Natural killer cell (primary cell): ENCODE results near the gene ACRBP. TPM values are rescaled to one million over a fixed set of nuclear protein-coding genes. Genes with fewer than 3 reads are reported as not detected.

Source experiments
- ATAC-seq, 3 donors: fragments of 150-1000 bp in 2 of 3; fragments of 200-7000 bp in 1 of 3; cut with Tn5 transposase; 1 replicate in 1 of 3; 2 replicates in 2 of 3; pipeline ENCODE4 v1.10.0; 2021; ENCODE audit warnings: mild to moderate bottlenecking in 2 of 3, moderate library complexity in 2 of 3
- DNase-seq, 2 donors: peaks; one replicate each; pipeline versions ENCODE4 v3.0.0 to v3.0.0-alpha.2; 2013 to 2021; ENCODE audit warnings: mixed read lengths in 1 of 2
- H3K27ac ChIP-seq: one replicate; pipeline ENCODE4 v1.5.1; 2013; ENCODE audit warnings: mild to moderate bottlenecking, low read length
- H3K27me3 ChIP-seq: one replicate; pipeline ENCODE4 v1.6.1; 2013; ENCODE audit warnings: low read length; ENCODE audit not compliant: control insufficient read depth, insufficient read depth
- H3K36me3 ChIP-seq: one replicate; pipeline ENCODE4 v1.6.1; 2013; ENCODE audit warnings: low read length; ENCODE audit not compliant: control insufficient read depth, insufficient read depth
- H3K4me1 ChIP-seq: one replicate; pipeline ENCODE4 v1.6.1; 2013; ENCODE audit warnings: low read length; ENCODE audit not compliant: control insufficient read depth, insufficient read depth
- H3K4me3 ChIP-seq: one replicate; pipeline ENCODE4 v1.5.1; 2013; ENCODE audit warnings: low read length
- H3K9me3 ChIP-seq: one replicate; pipeline ENCODE4 v1.6.1; 2013; ENCODE audit warnings: low read length; ENCODE audit not compliant: control insufficient read depth, insufficient read depth
- H3K27ac Mint-ChIP-seq, 2 donors: one replicate each; pipeline ENCODE4 v1.8.0; 2022; ENCODE audit warnings: mild to moderate bottlenecking in 2 of 2, mixed read lengths in 2 of 2, moderate library complexity in 1 of 2
- H3K27me3 Mint-ChIP-seq, 2 donors: one replicate each; pipeline ENCODE4 v1.8.0; 2022; ENCODE audit warnings: low read depth in 2 of 2, mixed read lengths in 2 of 2
- H3K36me3 Mint-ChIP-seq: one replicate; pipeline ENCODE4 v1.8.0; 2022; ENCODE audit warnings: mixed read lengths
- H3K4me1 Mint-ChIP-seq, 2 donors: one replicate each; pipeline ENCODE4 v1.8.0; 2022; ENCODE audit warnings: mixed read lengths in 2 of 2
- H3K4me3 Mint-ChIP-seq: one replicate; pipeline ENCODE4 v1.8.0; 2022; ENCODE audit warnings: mild to moderate bottlenecking, moderate library complexity, mixed read lengths
- H3K9me3 Mint-ChIP-seq, 2 donors: one replicate each; pipeline ENCODE4 v1.8.0; 2022; ENCODE audit warnings: mixed read lengths in 2 of 2
- whole genome bisulfite sequencing: methylation state at CpG from one replicate; pipeline ENCODE4 v1.1.7; 2013; ENCODE audit warnings: missing lambda C conversion rate; ENCODE audit not compliant: insufficient coverage; 5-methylcytosine and 5-hydroxymethylcytosine counted together
- intact Hi-C: fragments of 100-400 bp; cut with micrococcal nuclease; formaldehyde crosslinking; loops from one replicate; pipeline ENCODE4 v1.14.2; 2022
- total RNA-seq, 4 donors: library from RNA; stranded (reverse); fragments of 120-200 nt in 1 of 4; gene quantifications; one replicate each; pipeline versions ENCODE4 v1.2.3 to v1.2.4, GENCODE V29; 2013 to 2022
- TF ChIP-seq, protein P1 (sequence below): fragments of 200-600 bp; IDR thresholded peaks from one replicate; pipeline ENCODE4 v1.8.0; 2022; ENCODE audit warnings: antibody characterized with exemption

The ACRBP gene
- total RNA-seq, 3 donors from 2014 or later (not counting 1 experiment from before 2014, with no cell fraction given) = 2.1 to 12.2 (median 4.7) TPM

DNA sequence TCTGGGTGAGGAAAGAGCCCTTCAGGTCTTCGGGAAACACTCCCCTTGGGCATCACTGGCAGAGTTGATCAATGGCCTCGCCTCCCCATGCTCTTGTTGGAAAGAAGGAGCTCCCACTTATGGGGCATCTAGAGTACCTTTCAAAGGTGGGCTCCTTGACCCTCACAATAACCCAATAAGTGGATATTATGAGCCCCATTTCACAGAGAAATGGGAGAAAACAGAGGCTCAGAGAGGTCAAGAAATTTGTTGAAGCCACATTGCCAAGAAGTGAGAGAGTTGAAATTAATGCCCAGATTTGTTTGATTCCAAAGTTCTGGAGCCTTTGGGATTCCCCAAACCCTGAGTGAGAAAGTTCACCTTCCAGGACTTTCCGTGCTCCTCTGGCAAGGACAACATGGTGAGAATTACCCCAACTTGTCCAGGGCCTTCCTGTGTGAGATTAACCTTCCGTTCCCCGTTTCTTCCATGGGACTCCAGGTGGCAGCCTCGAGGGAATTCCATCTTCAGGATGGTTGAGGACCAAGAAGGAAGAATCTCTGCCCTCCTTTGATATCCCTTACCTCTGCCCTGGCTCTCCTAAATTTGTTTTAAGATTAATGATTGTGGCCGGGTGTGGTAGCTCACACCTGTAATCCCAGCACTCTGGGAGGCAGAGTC, 32.6 kb downstream of the ACRBP start:
- TF ChIP-seq, protein P1, sequence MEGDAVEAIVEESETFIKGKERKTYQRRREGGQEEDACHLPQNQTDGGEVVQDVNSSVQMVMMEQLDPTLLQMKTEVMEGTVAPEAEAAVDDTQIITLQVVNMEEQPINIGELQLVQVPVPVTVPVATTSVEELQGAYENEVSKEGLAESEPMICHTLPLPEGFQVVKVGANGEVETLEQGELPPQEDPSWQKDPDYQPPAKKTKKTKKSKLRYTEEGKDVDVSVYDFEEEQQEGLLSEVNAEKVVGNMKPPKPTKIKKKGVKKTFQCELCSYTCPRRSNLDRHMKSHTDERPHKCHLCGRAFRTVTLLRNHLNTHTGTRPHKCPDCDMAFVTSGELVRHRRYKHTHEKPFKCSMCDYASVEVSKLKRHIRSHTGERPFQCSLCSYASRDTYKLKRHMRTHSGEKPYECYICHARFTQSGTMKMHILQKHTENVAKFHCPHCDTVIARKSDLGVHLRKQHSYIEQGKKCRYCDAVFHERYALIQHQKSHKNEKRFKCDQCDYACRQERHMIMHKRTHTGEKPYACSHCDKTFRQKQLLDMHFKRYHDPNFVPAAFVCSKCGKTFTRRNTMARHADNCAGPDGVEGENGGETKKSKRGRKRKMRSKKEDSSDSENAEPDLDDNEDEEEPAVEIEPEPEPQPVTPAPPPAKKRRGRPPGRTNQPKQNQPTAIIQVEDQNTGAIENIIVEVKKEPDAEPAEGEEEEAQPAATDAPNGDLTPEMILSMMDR = no peak
- Mint-ChIP-seq H3K4me3 (peak overlapping the region; percentile 72), H3K27me3 (no peaks in the 10 kb centered on the region), H3K4me1 (peaks cover 26 to 57% of the 10 kb centered on the region in 2 donors), H3K36me3 (peaks cover 7% of the 10 kb centered on the region), H3K9me3 (no peaks in the 10 kb centered on the region), H3K27ac (peak overlapping the region; percentile 90 to 94)
- Histone ChIP-seq H3K9me3 (no peaks in the 10 kb centered on the region), H3K27me3 (no peaks in the 10 kb centered on the region), H3K27ac (peak overlapping the region; percentile 89), H3K4me3 (no peak overlapping the region), H3K4me1 (peaks cover 39% of the 10 kb centered on the region), H3K36me3 (peaks cover 12% of the 10 kb centered on the region)
- ATAC-seq = no peak
- DNase-seq = no peak
- WGBS = 91% methylated on average over 7 of the region's 7 CpGs
- intact Hi-C loops = no loop called here

DNA sequence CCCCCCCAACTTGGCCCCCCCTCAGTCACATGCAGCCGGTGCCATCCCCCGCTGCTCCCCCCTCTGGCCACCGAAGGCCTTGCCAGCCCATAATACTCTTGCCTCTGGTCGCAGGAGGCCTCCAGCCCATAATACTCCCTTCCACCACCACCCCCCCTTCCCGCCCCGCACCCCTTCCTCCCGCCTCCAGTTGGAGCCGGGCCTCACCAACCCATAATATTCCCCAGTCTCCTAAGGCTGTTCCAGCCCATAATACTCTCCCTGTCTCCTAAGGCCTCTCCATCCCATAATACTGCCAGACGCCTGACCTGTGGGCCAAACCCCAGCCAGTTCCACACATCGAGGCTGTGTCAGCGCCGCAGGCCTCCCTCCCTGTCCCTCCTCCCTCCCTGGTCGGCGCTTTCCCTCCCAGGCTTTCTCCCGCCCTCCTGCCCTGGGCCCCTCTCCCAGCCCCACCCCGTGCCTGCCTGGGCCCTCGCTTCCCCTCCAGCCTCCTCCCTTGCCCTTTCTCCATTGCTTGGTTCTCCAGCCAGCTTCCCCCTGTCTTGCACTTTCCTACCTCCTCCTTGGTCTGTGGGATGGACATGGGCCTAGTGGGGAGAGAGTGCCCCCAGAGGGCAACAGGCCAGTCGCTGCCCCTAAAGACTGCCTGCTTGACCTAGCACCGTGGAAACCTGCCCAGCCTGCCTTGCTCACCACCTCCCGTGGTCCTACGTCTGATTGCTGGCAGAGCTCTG, 33.3 kb downstream of the ACRBP start:
- peaks cover 22 to 52% of the 10 kb centered on the region in 2 donors for H3K4me1 Mint-ChIP-seq
- H3K27me3 Mint-ChIP-seq = no peaks in the 10 kb centered on the region
- Histone ChIP-seq H3K27me3 (no peaks in the 10 kb centered on the region), H3K27ac (peak overlapping the region; percentile 89), H3K4me1 (peaks cover 39% of the 10 kb centered on the region), H3K36me3 (peaks cover 5% of the 10 kb centered on the region), H3K4me3 (peak overlapping the region; percentile 11), H3K9me3 (no peaks in the 10 kb centered on the region)
- H3K4me3 Mint-ChIP-seq = peak overlapping the region; percentile 72
- peak; percentile 72 to 82 for DNase-seq
- 15% methylated on average over 21 of the region's 21 CpGs for WGBS
- H3K36me3 Mint-ChIP-seq = peaks cover 2% of the 10 kb centered on the region
- TF ChIP-seq, protein P1 = no peak
- peak; percentile 73 to 83 (median 81) for ATAC-seq
- intact Hi-C loops = loop anchor here (1.0 kb wide), 1 partner anchor 49 kb away; the partner anchor contains the start of gene ING4
- H3K27ac Mint-ChIP-seq = peak overlapping the region; percentile 90 to 94
- H3K9me3 Mint-ChIP-seq = no peaks in the 10 kb centered on the region

DNA sequence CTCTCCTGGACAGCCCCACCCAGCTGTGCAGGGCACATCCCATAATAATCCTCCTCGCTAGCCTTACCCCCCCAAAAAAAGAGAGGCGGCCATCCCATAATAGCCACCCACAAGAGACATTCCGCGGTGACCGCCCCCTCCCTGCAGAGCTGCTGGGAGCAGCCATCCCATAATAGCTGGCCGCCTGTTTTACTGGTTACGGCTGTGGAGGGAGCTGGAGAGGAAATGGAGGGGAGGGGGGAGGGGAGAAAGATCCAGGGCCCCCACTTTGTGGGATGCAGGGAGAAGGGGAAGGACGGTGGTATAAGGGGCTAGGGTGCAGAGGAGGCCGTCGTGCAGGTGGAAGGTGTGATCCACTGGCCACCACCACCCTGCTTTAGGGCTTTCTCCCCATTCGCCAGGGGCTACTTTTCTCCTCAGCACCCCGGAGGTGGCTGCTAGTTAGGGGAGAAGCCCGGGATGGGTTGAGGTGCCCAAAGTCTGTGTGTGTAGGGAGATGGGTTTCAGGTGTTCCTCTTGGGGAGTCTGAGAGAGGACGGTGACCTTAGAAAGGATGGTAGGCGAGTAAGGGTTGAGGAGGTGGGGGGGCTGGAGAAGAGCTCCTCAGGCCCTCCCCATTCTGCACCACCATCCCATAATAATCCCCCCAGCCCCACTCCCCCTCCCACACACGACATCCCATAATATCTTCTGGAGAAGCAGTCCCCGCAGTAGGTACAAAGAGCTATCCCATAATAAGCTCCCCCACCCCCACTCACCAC, 34.0 kb downstream of the ACRBP start:
- H3K4me1 Mint-ChIP-seq = peaks cover 21 to 47% of the 10 kb centered on the region in 2 donors
- peak overlapping the region; percentile 90 to 94 for H3K27ac Mint-ChIP-seq
- TF ChIP-seq, protein P1 = no peak
- peaks cover 42% of the 10 kb centered on the region for H3K4me1 ChIP-seq
- H3K4me3 Mint-ChIP-seq = peak overlapping the region; percentile 72
- H3K27me3 ChIP-seq = no peaks in the 10 kb centered on the region
- peak; percentile 33 to 47 (median 41) for ATAC-seq
- intact Hi-C loops = loop anchor here (1.0 kb wide), 1 partner anchor 50 kb away; the partner anchor contains the start of gene ING4
- no peaks in the 10 kb centered on the region for H3K36me3 ChIP-seq
- 6% methylated on average over 14 of the region's 17 CpGs for WGBS
- H3K4me3 ChIP-seq = peak overlapping the region; percentile 8
- no peaks in the 10 kb centered on the region for H3K36me3 Mint-ChIP-seq
- H3K9me3 Mint-ChIP-seq = no peaks in the 10 kb centered on the region
- peak in 1 of 2 donors; percentile 62 for DNase-seq
- H3K27ac ChIP-seq = peak overlapping the region; percentile 83
- H3K9me3 ChIP-seq = no peaks in the 10 kb centered on the region
- no peaks in the 10 kb centered on the region for H3K27me3 Mint-ChIP-seq
